Measurements from ENCODE around the gene MCRS1. TPM values are rescaled to one million over a fixed set of nuclear protein-coding genes. Genes with fewer than 3 reads are reported as not detected.

MCRS1 gene
- total and polyA plus RNA-seq, 11 donors: 64.2 to 122 (median 87.9) TPM

- H3K27me3 ChIP-seq: no peaks in the 10 kb centered on the region
- H3K27ac ChIP-seq: peak overlapping the region in 1 of 12 donors; percentile 58
- intact Hi-C loops (cut with DNase I): no loop called here
- WGBS, 4 donors: 65 to 89% (median 73%) methylated on average over 3 to 4 of the region's 4 CpGs
- TF ChIP-seq CTCF (IDR thresholded peaks at IDR 0.05): no peak
- TF ChIP-seq POLR2A (IDR thresholded peaks at IDR 0.05): no peak
- no peak overlapping the region for H3K4me3 ChIP-seq
- H3K9me3 ChIP-seq: peaks cover 0 to 8% (median 0%) of the 10 kb centered on the region in 12 donors
- peaks cover 0 to 32% (median 18%) of the 10 kb centered on the region in 12 donors for H3K4me1 ChIP-seq
- DNase-seq: peak in 3 of 5 donors; percentile 37 to 71 (median 50)
- peak in 3 of 4 donors; percentile 55 to 60 (median 55) for ATAC-seq
- H3K36me3 ChIP-seq: peaks cover 0 to 3% (median 0%) of the 10 kb centered on the region in 9 donors
Observed at GRCh38 chr12:49588721-49589516, 21.0 kb upstream of the MCRS1 start.

GRCh38 chr12:49588281-49588680, 20.3 kb upstream of the MCRS1 start:
- Histone ChIP-seq H3K9me3 (peaks cover 0 to 8% (median 0%) of the 10 kb centered on the region in 12 donors), H3K27me3 (no peaks in the 10 kb centered on the region), H3K27ac (peak overlapping the region in 1 of 12 donors; percentile 58), H3K4me1 (peaks cover 0 to 38% (median 23%) of the 10 kb centered on the region in 12 donors), H3K4me3 (no peak overlapping the region), H3K36me3 (peaks cover 0 to 3% (median 0%) of the 10 kb centered on the region in 9 donors)
- 85 to 89% (median 87%) methylated on average over 6 to 7 of the region's 7 CpGs for WGBS, 4 donors
- no peak for TF ChIP-seq CTCF (IDR thresholded peaks at IDR 0.05)
- TF ChIP-seq POLR2A (IDR thresholded peaks at IDR 0.05): no peak
- intact Hi-C loops (cut with DNase I): no loop called here
- ATAC-seq: no peak
- no peak for DNase-seq

GRCh38 chr12:49587174-49587908, 19.4 kb upstream of the MCRS1 start:
- Histone ChIP-seq H3K36me3 (peaks cover 0 to 3% (median 0%) of the 10 kb centered on the region in 9 donors), H3K9me3 (peaks cover 0 to 8% (median 0%) of the 10 kb centered on the region in 12 donors), H3K27ac (no peak overlapping the region), H3K27me3 (no peaks in the 10 kb centered on the region), H3K4me3 (no peak overlapping the region), H3K4me1 (peaks cover 0 to 47% (median 30%) of the 10 kb centered on the region in 12 donors)
- no peak for DNase-seq
- no peak for TF ChIP-seq CTCF (IDR thresholded peaks at IDR 0.05)
- TF ChIP-seq POLR2A (IDR thresholded peaks at IDR 0.05): no peak
- ATAC-seq: no peak
- WGBS, 4 donors: 84 to 94% (median 86%) methylated on average over 11 of the region's 11 CpGs
- intact Hi-C loops (cut with DNase I): no loop called here
